SK-N-SH (cell line): ENCODE data around the gene ZNF555. TPM values are rescaled to one million over a fixed set of nuclear protein-coding genes. Genes with fewer than 3 reads are reported as not detected.

Experiments
- CTCF ChIA-PET: fragments of 300-600, 350-600 bp; formaldehyde crosslinking; extraction: SDS; loops from one replicate; lab custom pipeline; 2021; lab: Yijun Ruan, JAX
- POLR2A ChIA-PET: fragments of 350-600 bp; sonication (Branson Sonifier 250); formaldehyde crosslinking; extraction: SDS; loops from one replicate; lab custom pipeline; 2020; ENCODE audit warnings: antibody characterized with exemption, inconsistent platforms; lab: Yijun Ruan, JAX
- DNase-seq: peaks from one replicate; pipeline ENCODE4 v3.0.0; 2012
- H2AFZ ChIP-seq: fragments of 200-600 bp; sonication (generic); 2 replicates; pipeline ENCODE4 v1.8.1; 2016; ENCODE audit warnings: antibody characterized with exemption, mild to moderate bottlenecking, low read depth
- H3F3A ChIP-seq: fragments of 200-600 bp; sonication (generic); replicated peaks from 2 replicates; pipeline ENCODE3; 2016; ENCODE audit warnings: antibody characterized with exemption, mild to moderate bottlenecking; ENCODE audit not compliant: insufficient read depth
- H3K27ac ChIP-seq, 2 experiments: fragments of 200-500 bp in 1 of 2; fragments of 200-600 bp in 1 of 2; sonication (Bioruptor generic) in 1 of 2; sonication (generic), shearing (Covaris generic) in 1 of 2; 2 replicates each; pipeline versions ENCODE4 v1.5.1 to v1.6.1; 2014 to 2016; ENCODE audit warnings: low read depth in 2 of 2, inconsistent platforms in 1 of 2, low read length in 1 of 2, mild to moderate bottlenecking in 1 of 2, mixed read lengths in 1 of 2
- H3K27me3 ChIP-seq: fragments of 200-600 bp; sonication (generic), shearing (Covaris generic); 2 replicates; pipeline ENCODE4 v1.6.1; 2016; ENCODE audit warnings: mixed run types; ENCODE audit not compliant: insufficient read depth
- H3K36me3 ChIP-seq, 2 experiments: fragments of 200-500 bp in 1 of 2; fragments of 200-600 bp in 1 of 2; sonication (Bioruptor generic) in 1 of 2; sonication (generic) in 1 of 2; replicated peaks in 1 of 2; 2 replicates each; pipeline versions ENCODE3 to v1.5.1; 2014 to 2016; ENCODE audit warnings: low read length in 1 of 2, mild to moderate bottlenecking in 1 of 2; ENCODE audit not compliant: insufficient read depth in 2 of 2, control insufficient read depth in 1 of 2
- H3K4me1 ChIP-seq, 2 experiments: fragments of 200-500 bp in 1 of 2; fragments of 200-600 bp in 1 of 2; sonication (Bioruptor generic) in 1 of 2; sonication (generic), shearing (Covaris generic) in 1 of 2; 2 replicates each; pipeline versions ENCODE4 v1.5.1 to v1.6.1; 2014 to 2016; ENCODE audit warnings: low read depth in 1 of 2, low read length in 1 of 2, mixed run types in 1 of 2; ENCODE audit not compliant: insufficient read depth in 2 of 2, control insufficient read depth in 1 of 2
- H3K4me2 ChIP-seq: fragments of 200-600 bp; sonication (generic), shearing (Covaris generic); 2 replicates; pipeline ENCODE4 v1.6.1; 2017; ENCODE audit warnings: mixed run types
- H3K4me3 ChIP-seq, 2 experiments: fragments of 200-500 bp in 1 of 2; fragments of 200-600 bp in 1 of 2; sonication (Bioruptor generic) in 1 of 2; sonication (generic), shearing (Covaris generic) in 1 of 2; 2 replicates each; pipeline versions ENCODE4 v1.5.1 to v1.8.1; 2014 to 2016; ENCODE audit warnings: low read depth in 2 of 2, inconsistent platforms in 1 of 2, low read length in 1 of 2, mild to moderate bottlenecking in 1 of 2, mixed read lengths in 1 of 2, moderate library complexity in 1 of 2
- H3K79me2 ChIP-seq: fragments of 200-600 bp; sonication (generic); 2 replicates; pipeline ENCODE4 v1.8.1; 2017; ENCODE audit warnings: mild to moderate bottlenecking; ENCODE audit not compliant: insufficient read depth
- H3K9ac ChIP-seq: fragments of 200-600 bp; sonication (generic); 2 replicates; pipeline ENCODE4 v1.6.1; 2017; ENCODE audit warnings: mixed run types
- H3K9me2 ChIP-seq: fragments of 200-600 bp; sonication (generic); 2 replicates; pipeline ENCODE4 v1.6.1; 2017; ENCODE audit warnings: mixed run types
- H3K9me3 ChIP-seq: fragments of 200-600 bp; sonication (generic); 2 replicates; pipeline ENCODE4 v1.6.1; 2017; ENCODE audit warnings: mixed run types, mild to moderate bottlenecking, moderate library complexity
- H4K20me1 ChIP-seq: fragments of 200-600 bp; sonication (generic); 2 replicates; pipeline ENCODE4 v1.6.1; 2017; ENCODE audit warnings: mild to moderate bottlenecking, mixed run types; ENCODE audit not compliant: insufficient read depth
- GABPA ChIP-seq: IDR thresholded peaks from 2 replicates; pipeline ENCODE4 v1.4.0; 2012; ENCODE audit warnings: low read depth, mild to moderate bottlenecking
- MEF2A ChIP-seq: IDR thresholded peaks from 2 replicates; pipeline ENCODE4 v1.4.0; 2012; ENCODE audit warnings: low read depth, borderline replicate concordance
- POLR2AphosphoS5 ChIP-seq: IDR thresholded peaks from 2 replicates; pipeline ENCODE4 v1.6.1; 2012; ENCODE audit warnings: low read depth, low read length
- RAD21 ChIP-seq: IDR thresholded peaks from 2 replicates; pipeline ENCODE4 v1.6.1; 2012; ENCODE audit warnings: mild to moderate bottlenecking, low read length
- RFX5 ChIP-seq: IDR thresholded peaks from 2 replicates; pipeline ENCODE4 v1.6.1; 2012; ENCODE audit warnings: mild to moderate bottlenecking, improper control_type of control experiment, low read length
- SMC3 ChIP-seq: IDR thresholded peaks from 2 replicates; pipeline ENCODE4 v1.6.1; 2012; ENCODE audit warnings: low read depth, low read length, improper control_type of control experiment
- TAF1 ChIP-seq: IDR thresholded peaks from 2 replicates; pipeline ENCODE4 v1.6.1; 2012; ENCODE audit warnings: low read depth, mild to moderate bottlenecking, low read length, moderate library complexity, borderline replicate concordance
- WGBS: methylation state at CpG from one replicate; pipeline ENCODE4 v1.1.6; 2017; ENCODE audit warnings: low lambda C conversion rate; 5-methylcytosine and 5-hydroxymethylcytosine counted together
- polyA plus RNA-seq, 3 experiments: library from polyadenylated mRNA; depleted of rRNA; stranded (reverse); fragments of >200 nt; gene quantifications; 2 replicates each; pipeline ENCODE4 v1.2.3, GENCODE V29; 2012
- TF ChIP-seq, protein P1 (sequence below): fragments of 150-350 bp; IDR thresholded peaks from 2 replicates; pipeline ENCODE4 v1.6.1; 2016; ENCODE audit warnings: mild to moderate bottlenecking, low read depth, low read length
- TF ChIP-seq, protein P2 (sequence below): IDR thresholded peaks from 2 replicates; pipeline ENCODE4 v1.4.0; 2012; ENCODE audit warnings: low read depth, borderline replicate concordance

Gene ZNF555
- polyA plus RNA-seq, 1 of the 3 experiments (the other 2 are of a cell fraction): 1.4 TPM

DNA sequence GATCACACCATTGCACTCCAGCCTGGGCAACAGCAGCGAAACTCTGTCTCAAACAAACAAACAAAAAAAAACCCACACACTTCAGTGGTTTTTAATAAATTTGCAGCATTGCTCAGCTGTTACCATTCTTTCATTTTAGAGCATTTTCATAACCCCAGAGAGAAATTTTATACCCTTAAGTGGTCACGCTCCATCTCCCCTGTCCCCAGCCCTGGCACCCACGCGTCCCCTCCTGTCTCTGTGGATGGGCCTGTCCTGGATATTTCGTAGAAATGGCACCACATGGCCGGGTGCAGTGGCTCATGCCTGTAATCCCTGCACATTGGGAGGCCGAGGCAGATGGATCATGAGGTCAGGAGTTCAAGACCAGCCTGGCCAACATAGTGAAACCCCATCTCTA is 48.1 kb upstream of the ZNF555 start (continued):
- TF ChIP-seq MEF2A (no peak), POLR2AphosphoS5 (no peak)
- TF ChIP-seq, protein P1, sequence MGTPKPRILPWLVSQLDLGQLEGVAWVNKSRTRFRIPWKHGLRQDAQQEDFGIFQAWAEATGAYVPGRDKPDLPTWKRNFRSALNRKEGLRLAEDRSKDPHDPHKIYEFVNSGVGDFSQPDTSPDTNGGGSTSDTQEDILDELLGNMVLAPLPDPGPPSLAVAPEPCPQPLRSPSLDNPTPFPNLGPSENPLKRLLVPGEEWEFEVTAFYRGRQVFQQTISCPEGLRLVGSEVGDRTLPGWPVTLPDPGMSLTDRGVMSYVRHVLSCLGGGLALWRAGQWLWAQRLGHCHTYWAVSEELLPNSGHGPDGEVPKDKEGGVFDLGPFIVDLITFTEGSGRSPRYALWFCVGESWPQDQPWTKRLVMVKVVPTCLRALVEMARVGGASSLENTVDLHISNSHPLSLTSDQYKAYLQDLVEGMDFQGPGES: no peak

DNA sequence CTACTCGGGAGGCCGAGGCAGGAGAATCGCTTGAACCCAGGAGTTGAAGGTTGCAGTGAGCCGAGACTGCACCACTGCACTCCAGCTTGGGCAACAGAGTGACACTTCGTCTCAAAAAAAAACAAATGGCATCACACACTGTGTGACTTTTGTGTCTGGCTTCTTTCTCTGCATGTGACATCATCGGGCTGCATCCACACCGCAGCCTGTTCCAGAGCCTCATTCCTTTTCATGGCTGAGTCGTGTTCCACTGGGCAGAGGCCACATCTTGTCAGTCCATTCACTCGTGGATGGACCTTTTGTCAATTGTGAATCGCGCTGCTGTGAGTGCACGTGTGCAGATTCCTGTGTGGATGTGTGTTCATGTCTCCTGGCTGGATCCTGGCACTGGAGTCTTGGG is 47.7 kb upstream of the ZNF555 start:
- H3K36me3 ChIP-seq: peaks cover 11 to 38% of the 10 kb centered on the region in 2 experiments
- no peak overlapping the region for H3K4me3 ChIP-seq
- CTCF ChIA-PET: interaction anchor here (1.5 kb wide), 2 partner anchors 8 to 11 kb away, joined by 3 read pairs; partner anchors contain the start of gene THOP1
- POLR2A ChIA-PET: interaction anchor here (0.9 kb wide), 1 partner anchor 48 kb away, joined by 3 read pairs; the partner anchor contains the start of gene ZNF555
- no peak overlapping the region for H3K27ac ChIP-seq
- 99% methylated on average over 12 of the region's 12 CpGs for WGBS
- no peak for DNase-seq
- H3F3A ChIP-seq: no peaks in the 10 kb centered on the region
- no peaks in the 10 kb centered on the region; the same call in 1 of the 2 replicates for H4K20me1 ChIP-seq
- no peaks in the 10 kb centered on the region for H3K4me1 ChIP-seq
- no peaks in the 10 kb centered on the region for H3K9me3 ChIP-seq
- H3K79me2 ChIP-seq: peaks cover 18% of the 10 kb centered on the region; the same call in 1 of the 2 replicates
- H3K27me3 ChIP-seq: no peaks in the 10 kb centered on the region
- no peak overlapping the region for H3K4me2 ChIP-seq
- no peaks in the 10 kb centered on the region for H3K9me2 ChIP-seq
- TF ChIP-seq, protein P2, sequence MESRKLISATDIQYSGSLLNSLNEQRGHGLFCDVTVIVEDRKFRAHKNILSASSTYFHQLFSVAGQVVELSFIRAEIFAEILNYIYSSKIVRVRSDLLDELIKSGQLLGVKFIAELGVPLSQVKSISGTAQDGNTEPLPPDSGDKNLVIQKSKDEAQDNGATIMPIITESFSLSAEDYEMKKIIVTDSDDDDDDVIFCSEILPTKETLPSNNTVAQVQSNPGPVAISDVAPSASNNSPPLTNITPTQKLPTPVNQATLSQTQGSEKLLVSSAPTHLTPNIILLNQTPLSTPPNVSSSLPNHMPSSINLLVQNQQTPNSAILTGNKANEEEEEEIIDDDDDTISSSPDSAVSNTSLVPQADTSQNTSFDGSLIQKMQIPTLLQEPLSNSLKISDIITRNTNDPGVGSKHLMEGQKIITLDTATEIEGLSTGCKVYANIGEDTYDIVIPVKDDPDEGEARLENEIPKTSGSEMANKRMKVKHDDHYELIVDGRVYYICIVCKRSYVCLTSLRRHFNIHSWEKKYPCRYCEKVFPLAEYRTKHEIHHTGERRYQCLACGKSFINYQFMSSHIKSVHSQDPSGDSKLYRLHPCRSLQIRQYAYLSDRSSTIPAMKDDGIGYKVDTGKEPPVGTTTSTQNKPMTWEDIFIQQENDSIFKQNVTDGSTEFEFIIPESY: no peak
- TF ChIP-seq RFX5: no peak
- no peak for TF ChIP-seq RAD21
- TF ChIP-seq, protein P1: no peak
- TF ChIP-seq TAF1: no peak
- no peak overlapping the region for H2AFZ ChIP-seq
- no peak overlapping the region for H3K9ac ChIP-seq

DNA sequence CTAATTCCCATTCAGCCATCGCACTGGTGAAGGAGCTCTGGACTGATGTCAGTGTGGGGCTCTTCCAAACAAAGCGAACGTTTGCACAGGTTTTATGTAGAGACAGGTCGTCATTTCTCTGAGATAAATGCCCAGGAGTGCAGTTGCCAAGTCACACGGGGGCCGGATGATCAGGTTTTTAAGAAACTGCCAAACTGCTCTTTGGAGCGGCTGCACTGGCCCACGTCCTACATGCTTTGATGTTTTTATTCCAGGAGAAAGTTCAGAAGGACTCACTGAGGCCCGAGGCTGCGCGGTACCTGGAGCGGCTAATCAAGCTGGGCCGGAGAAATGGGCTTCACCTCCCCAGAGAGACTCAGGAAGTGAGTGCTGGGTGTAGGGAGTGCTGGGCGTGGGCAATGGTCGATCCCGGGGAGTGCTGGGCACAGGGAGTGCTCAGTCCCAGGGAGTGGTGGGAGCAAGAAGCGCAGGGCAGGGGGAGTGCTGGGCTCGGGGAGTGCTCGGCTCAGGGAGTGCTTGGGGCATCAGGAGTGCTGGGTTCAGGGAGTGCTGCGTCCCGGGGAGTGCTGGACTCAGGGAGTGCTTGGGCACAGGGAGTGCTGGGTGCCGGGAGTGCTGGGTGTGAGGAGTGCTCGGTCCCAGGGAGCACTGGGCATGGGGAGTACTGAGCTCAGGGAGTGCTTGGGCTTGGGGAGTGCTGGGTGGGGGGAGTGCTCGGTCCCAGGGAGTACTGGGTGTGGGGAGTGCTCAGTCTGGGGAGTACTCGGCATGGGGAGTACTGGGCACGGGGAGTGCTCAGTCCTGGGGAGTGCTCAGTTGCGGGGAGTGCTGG is 45.2 kb upstream of the ZNF555 start:
- ChIA-PET CTCF (interaction anchor here (1.2 kb wide), 1 partner anchor 23 kb away, joined by 6 read pairs; the partner anchor contains the start of gene ZNF554), POLR2A (no interaction called here)
- no peak for DNase-seq
- no peaks in the 10 kb centered on the region for H3F3A ChIP-seq
- no peaks in the 10 kb centered on the region; the same call in 1 of the 2 replicates for H4K20me1 ChIP-seq
- WGBS: 90% methylated on average over 25 of the region's 27 CpGs
- H3K4me2 ChIP-seq: no peak overlapping the region
- H3K4me1 ChIP-seq: no peaks in the 10 kb centered on the region
- H3K9me2 ChIP-seq: no peaks in the 10 kb centered on the region
- H3K9ac ChIP-seq: no peak overlapping the region
- H3K27ac ChIP-seq: no peak overlapping the region
- TF ChIP-seq SMC3 (no peak), GABPA (no peak)
- H3K9me3 ChIP-seq: no peaks in the 10 kb centered on the region
- no peaks in the 10 kb centered on the region for H3K79me2 ChIP-seq
- no peak overlapping the region for H2AFZ ChIP-seq
- peaks cover 11 to 49% of the 10 kb centered on the region in 2 experiments for H3K36me3 ChIP-seq
- no peaks in the 10 kb centered on the region for H3K27me3 ChIP-seq
- no peak overlapping the region for H3K4me3 ChIP-seq
